Stimulated activated CD4-positive, alpha-beta T cell treated with anti-CD3 and anti-CD28 coated beads, Interleukin-2, amount 100 ng/mL, for 24 hours (primary cell): ENCODE results near the gene MAN2A2.
"Not testable (repeated sequence)": the region's sequence is repeated elsewhere in the genome, so short reads cannot be mapped to it uniquely, and the experiment has no call there.

Experiments
- DNase-seq, 2 donors: peaks; one replicate each; pipeline ENCODE4 v3.0.0-alpha.2; 2020

Gene MAN2A2

GRCh38 chr15:90871716-90872485, 31.2 kb upstream of the MAN2A2 start:
- peak in 1 of 2 donors; percentile 47 for DNase-seq

DNA sequence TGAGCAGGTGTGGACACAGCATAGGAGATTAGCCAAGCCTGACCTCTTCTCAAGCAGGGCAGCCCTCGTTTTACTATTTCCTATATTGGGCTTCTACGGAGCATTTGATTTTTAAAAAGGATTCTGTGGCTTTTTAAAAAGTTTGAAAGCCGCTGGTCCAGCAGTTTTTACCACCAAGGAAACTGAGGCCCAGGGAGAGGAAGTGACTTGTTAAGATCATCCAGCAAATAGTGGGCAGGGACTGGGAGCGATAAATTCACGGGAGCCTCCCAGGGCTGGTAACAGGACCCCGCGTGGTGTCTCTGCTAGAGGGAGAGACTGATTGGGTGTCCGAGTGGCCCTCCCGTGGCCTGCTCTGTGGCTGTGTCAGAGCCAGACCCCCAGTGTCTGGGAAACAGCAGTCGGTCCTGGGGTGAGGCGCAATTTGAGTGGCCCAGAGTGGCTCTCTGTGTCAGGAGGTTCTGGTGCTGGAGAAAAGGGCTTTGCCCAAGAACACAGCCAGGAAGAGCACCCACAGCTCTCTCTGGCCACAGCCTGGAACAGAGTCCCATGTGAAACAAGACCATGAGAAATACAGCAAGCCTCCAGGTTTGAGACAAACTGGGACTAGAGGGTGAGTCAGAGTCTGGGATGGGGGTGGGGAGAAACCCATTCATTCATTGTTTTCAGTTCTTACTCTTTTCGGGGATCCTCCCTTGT, 30.5 kb upstream of the MAN2A2 start:
- DNase-seq = peak; percentile 66 to 75

DNA sequence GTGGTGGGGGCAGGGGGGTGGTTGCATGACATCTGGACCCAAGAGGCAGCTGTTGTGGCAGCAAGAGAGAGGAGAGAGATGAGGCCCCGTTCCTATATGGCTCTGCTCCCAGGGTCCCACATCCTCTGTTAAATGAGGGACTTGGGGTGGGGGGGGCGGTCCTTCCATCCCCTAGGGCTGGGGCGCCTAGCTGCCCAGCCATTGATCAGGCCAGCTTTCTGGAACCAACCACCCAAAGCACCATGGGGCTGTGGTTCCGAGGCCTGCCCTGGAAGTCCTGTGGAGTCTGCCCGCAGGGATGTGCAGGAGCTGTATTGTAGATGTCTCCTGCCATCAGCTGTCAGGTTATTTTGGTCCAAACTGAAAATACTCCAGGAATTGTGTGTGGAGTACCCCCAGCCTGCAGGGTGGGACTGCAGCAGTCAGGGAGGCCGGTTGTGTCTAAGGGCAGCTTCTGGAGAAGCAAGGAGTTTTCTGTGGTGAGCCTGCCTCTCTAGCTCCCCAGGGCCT, 29.6 kb upstream of the MAN2A2 start:
- DNase-seq = no peak

- DNase-seq = no peak
Measured at GRCh38 chr15:90873998-90874605, 29.0 kb upstream of the MAN2A2 start.

- not testable (repeated sequence) for DNase-seq
Measured at GRCh38 chr15:90874986-90875385, 28.1 kb upstream of the MAN2A2 start.

GRCh38 chr15:90875549-90875981, 27.5 kb upstream of the MAN2A2 start:
- DNase-seq = no peak

- no peak for DNase-seq
Measured at GRCh38 chr15:90876046-90876445, 27.1 kb upstream of the MAN2A2 start.

DNA sequence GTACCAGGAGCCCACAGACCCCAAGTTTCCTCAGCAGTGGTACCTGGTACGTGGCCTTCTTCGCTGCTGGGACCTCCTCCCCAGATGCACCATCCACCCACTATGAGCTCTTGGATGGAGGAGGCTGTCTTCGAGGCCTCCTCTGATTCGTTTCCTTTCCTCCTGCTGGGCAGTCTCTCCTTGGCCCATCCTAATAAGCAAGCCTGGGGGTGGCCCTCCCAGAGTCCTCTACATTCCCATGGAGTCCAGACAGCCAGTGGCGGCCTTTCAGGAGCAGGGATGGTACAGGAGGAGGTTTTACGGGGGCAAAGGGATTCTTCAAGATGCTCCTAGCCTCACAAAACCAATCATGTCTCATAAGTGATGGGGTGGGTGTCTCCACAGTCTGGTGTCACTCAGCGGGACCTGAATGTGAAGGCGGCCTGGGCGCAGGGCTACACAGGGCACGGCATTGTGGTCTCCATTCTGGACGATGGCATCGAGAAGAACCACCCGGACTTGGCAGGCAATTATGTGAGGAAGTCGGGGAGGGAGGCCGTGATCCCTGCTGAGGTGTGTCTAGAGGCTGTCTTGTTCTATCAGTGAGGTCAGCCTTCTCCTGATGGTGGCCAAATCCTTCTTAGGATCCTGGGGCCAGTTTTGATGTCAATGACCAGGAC, 26.5 kb upstream of the MAN2A2 start:
- no peak for DNase-seq

- no peak for DNase-seq
Measured at GRCh38 chr15:90877315-90877714, 25.8 kb upstream of the MAN2A2 start.

DNA sequence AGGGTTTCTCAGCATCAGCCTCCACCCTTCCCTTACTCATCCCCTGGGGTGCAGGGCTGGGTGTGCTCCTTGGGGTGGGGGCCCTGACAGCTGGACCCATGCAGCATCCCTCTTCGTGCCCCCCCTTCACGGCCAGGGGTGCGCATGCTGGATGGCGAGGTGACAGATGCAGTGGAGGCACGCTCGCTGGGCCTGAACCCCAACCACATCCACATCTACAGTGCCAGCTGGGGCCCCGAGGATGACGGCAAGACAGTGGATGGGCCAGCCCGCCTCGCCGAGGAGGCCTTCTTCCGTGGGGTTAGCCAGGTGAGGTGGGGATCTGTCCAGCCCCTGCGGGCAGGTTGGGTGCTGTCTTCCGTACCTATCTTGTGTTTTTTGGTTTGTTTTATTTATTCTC, 25.1 kb upstream of the MAN2A2 start:
- DNase-seq = no peak

- DNase-seq = no peak
Measured at GRCh38 chr15:90878660-90879059, 24.4 kb upstream of the MAN2A2 start.

DNA sequence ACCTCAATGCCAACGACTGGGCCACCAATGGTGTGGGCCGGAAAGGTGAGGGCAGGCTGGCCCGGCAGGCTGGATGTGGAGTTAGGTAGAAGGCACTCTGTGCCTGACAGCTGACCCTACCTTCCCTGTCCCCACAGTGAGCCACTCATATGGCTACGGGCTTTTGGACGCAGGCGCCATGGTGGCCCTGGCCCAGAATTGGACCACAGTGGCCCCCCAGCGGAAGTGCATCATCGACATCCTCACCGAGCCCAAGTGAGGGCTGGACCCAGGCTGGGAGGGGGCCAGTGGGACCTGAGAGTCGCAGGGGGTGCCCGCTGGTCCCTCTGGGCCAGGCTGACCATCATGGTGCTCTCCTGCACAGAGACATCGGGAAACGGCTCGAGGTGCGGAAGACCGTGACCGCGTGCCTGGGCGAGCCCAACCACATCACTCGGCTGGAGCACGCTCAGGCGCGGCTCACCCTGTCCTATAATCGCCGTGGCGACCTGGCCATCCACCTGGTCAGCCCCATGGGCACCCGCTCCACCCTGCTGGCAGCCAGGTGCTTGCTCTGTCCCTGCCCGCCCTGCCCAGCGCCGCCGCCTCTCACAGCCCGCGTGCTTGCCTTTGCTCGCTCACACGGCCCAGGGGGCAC, 23.3 kb upstream of the MAN2A2 start:
- no peak for DNase-seq

GRCh38 chr15:90880381-90881145, 22.5 kb upstream of the MAN2A2 start:
- DNase-seq = no peak

DNA sequence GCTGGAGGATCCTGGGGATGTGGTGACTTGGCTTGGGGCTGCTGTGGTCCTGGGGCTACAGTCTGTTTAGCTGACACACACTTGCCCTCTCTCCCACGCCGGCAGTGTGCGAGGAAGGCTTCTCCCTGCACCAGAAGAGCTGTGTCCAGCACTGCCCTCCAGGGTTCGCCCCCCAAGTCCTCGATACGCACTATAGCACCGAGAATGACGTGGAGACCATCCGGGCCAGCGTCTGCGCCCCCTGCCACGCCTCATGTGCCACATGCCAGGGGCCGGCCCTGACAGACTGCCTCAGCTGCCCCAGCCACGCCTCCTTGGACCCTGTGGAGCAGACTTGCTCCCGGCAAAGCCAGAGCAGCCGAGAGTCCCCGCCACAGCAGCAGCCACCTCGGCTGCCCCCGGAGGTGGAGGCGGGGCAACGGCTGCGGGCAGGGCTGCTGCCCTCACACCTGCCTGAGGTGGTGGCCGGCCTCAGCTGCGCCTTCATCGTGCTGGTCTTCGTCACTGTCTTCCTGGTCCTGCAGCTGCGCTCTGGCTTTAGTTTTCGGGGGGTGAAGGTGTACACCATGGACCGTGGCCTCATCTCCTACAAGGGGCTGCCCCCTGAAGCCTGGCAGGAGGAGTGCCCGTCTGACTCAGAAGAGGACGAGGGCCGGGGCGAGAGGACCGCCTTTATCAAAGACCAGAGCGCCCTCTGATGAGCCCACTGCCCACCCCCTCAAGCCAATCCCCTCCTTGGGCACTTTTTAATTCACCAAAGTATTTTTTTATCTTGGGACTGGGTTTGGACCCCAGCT, 21.7 kb upstream of the MAN2A2 start:
- no peak for DNase-seq

DNA sequence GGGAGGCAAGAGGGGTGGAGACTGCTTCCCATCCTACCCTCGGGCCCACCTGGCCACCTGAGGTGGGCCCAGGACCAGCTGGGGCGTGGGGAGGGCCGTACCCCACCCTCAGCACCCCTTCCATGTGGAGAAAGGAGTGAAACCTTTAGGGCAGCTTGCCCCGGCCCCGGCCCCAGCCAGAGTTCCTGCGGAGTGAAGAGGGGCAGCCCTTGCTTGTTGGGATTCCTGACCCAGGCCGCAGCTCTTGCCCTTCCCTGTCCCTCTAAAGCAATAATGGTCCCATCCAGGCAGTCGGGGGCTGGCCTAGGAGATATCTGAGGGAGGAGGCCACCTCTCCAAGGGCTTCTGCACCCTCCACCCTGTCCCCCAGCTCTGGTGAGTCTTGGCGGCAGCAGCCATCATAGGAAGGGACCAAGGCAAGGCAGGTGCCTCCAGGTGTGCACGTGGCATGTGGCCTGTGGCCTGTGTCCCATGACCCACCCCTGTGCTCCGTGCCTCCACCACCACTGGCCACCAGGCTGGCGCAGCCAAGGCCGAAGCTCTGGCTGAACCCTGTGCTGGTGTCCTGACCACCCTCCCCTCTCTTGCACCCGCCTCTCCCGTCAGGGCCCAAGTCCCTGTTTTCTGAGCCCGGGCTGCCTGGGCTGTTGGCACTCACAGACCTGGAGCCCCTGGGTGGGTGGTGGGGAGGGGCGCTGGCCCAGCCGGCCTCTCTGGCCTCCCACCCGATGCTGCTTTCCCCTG, 21.0 kb upstream of the MAN2A2 start:
- DNase-seq = no peak

GRCh38 chr15:90882781-90883525, 20.1 kb upstream of the MAN2A2 start:
- no peak for DNase-seq

DNA sequence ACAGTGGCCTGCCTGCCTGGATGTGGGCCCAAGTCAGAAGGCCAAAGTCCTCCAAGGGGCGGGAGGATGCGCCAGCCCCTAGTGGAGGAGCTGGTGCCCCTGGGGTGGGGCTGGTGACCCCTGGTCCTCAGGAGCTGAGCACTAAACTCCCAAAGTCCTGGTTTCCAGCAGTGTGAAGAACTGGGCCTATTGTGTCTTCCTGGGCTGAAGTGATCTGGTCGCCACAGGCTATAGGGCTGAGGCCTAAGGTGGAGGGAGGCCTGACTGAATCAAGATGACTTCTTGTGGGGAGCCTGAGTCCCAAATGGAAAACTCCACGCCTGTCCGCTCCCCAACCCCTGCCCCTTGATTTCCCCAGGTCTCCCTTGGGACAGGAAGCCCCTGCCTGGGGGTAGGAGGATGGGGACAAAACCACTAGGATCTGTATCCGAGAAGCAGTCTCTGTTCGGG, 19.6 kb upstream of the MAN2A2 start:
- no peak for DNase-seq

GRCh38 chr15:90883976-90884718, 19.0 kb upstream of the MAN2A2 start, which contains the start of gene FES:
Gene FES (plus strand): TSS chr15:90884504. CDS start chr15:90885046, 542 bp downstream.
- DNase-seq = peak in 1 of 2 donors; percentile 30
